Fibroblast of lung (primary cell): ENCODE results near the gene TMPRSS7.

Source experiments
- CTCF ChIP-seq, 2 donors: IDR thresholded peaks in 1 of 2; conservative IDR thresholded peaks in 1 of 2; 1 replicate in 1 of 2; 2 replicates in 1 of 2; pipeline ENCODE4 v1.5.1; 2011 to 2012; ENCODE audit warnings: low read length in 2 of 2, control low read depth in 1 of 2, inconsistent platforms in 1 of 2, low read depth in 1 of 2, mild to moderate bottlenecking in 1 of 2
- EZH2 ChIP-seq: IDR thresholded peaks from 2 replicates; pipeline ENCODE4 v1.5.1; 2012; ENCODE audit warnings: low read length, control low read depth, mild to moderate bottlenecking; ENCODE audit errors: missing control alignments

GRCh38 chr3:112053229-112053628 lies 18.7 kb downstream of the TMPRSS7 start:
- TF ChIP-seq EZH2 (no peak), CTCF (conservative IDR thresholded peaks at IDR 0.05 in 1 of 2, IDR thresholded peaks at IDR 0.05 in 1 of 2; ENCODE audit: low read depth in 1 of 2, low read length in 2 of 2) (no peak)
